T-helper 9 cell (primary cell): ENCODE results near the gene TCERG1L.

Source experiments
- DNase-seq: peaks from one replicate; pipeline ENCODE4 v3.0.0-alpha.2; 2020

TCERG1L gene

GRCh38 chr10:131056091-131056579 lies 255.4 kb downstream of the TCERG1L start:
- DNase-seq, result no peak

- no peak for DNase-seq
Observed at GRCh38 chr10:131055437-131055836, 256.1 kb downstream of the TCERG1L start.

- DNase-seq, result no peak
Observed at GRCh38 chr10:131053192-131053591, 258.3 kb downstream of the TCERG1L start.

GRCh38 chr10:131050162-131050766 lies 261.3 kb downstream of the TCERG1L start:
- no peak for DNase-seq

GRCh38 chr10:131049016-131049415 lies 262.5 kb downstream of the TCERG1L start:
- no peak for DNase-seq

GRCh38 chr10:131048606-131049005 lies 262.9 kb downstream of the TCERG1L start:
- DNase-seq, result no peak

- DNase-seq, result no peak
Observed at GRCh38 chr10:131047501-131047900, 264.0 kb downstream of the TCERG1L start.

- no peak for DNase-seq
Observed at GRCh38 chr10:131046194-131046593, 265.3 kb downstream of the TCERG1L start.

GRCh38 chr10:131044379-131045111 lies 267.0 kb downstream of the TCERG1L start:
- DNase-seq, result no peak

GRCh38 chr10:131043039-131043691 lies 268.4 kb downstream of the TCERG1L start:
- no peak for DNase-seq
